ENCODE measurements around the gene C13orf42.

- no peak for TF ChIP-seq NKRF (conservative IDR thresholded peaks at IDR 0.05)
- TF ChIP-seq CHD2 (IDR thresholded peaks at IDR 0.05; ENCODE audit: borderline replicate concordance, low read depth, low read length): no peak
- no peak for TF ChIP-seq IRF3 (IDR thresholded peaks at IDR 0.05)
- TF ChIP-seq CTCF (IDR thresholded peaks at IDR 0.05 in 2 of 3, conservative IDR thresholded peaks at IDR 0.05 in 1 of 3; ENCODE audit: control insufficient read depth in 2 of 3, extremely low read depth in 1 of 3, insufficient read depth in 1 of 3, low read depth in 3 of 3, low read length in 3 of 3): no peak
- TF ChIP-seq ASH2L (IDR thresholded peaks at IDR 0.05; ENCODE audit: borderline replicate concordance, low read depth): no peak
- no peak for TF ChIP-seq ZZZ3 (IDR thresholded peaks at IDR 0.05; ENCODE audit: control insufficient read depth, insufficient read length, low read depth)
- no peak for TF ChIP-seq USF1 (IDR thresholded peaks at IDR 0.05; ENCODE audit: borderline replicate concordance, extremely low read length, insufficient read depth, low read depth, low read length)
- TF ChIP-seq STAT3 (IDR thresholded peaks at IDR 0.05; ENCODE audit: low read depth, low read length): no peak
- TF ChIP-seq EGR1 (IDR thresholded peaks at IDR 0.05; ENCODE audit: borderline replicate concordance in 1 of 2, low read depth in 2 of 2, low read length in 2 of 2): no peak
- TF ChIP-seq USF2 (IDR thresholded peaks at IDR 0.05; ENCODE audit: borderline replicate concordance, low read depth, low read length): no peak
- TF ChIP-seq SIN3A (IDR thresholded peaks at IDR 0.05; ENCODE audit: low read depth, low read length): no peak
Measured at GRCh38 chr13:51118809-51119431, 7.8 kb upstream of the C13orf42 start.

Data from GM12878 (cell line).